Natural killer cell (primary cell): ENCODE data around the gene ZNF629. TPM values are rescaled to one million over a fixed set of nuclear protein-coding genes. Genes with fewer than 3 reads are reported as not detected.

Source experiments
- ATAC-seq, 3 donors: fragments of 150-1000 bp in 2 of 3; fragments of 200-7000 bp in 1 of 3; cut with Tn5 transposase; 1 replicate in 1 of 3; 2 replicates in 2 of 3; pipeline ENCODE4 v1.10.0; 2021; ENCODE audit warnings: mild to moderate bottlenecking in 2 of 3, moderate library complexity in 2 of 3
- DNase-seq, 2 donors: peaks; one replicate each; pipeline versions ENCODE4 v3.0.0 to v3.0.0-alpha.2; 2013 to 2021; ENCODE audit warnings: mixed read lengths in 1 of 2
- H3K27ac ChIP-seq: one replicate; pipeline ENCODE4 v1.5.1; 2013; ENCODE audit warnings: mild to moderate bottlenecking, low read length
- H3K27me3 ChIP-seq: one replicate; pipeline ENCODE4 v1.6.1; 2013; ENCODE audit warnings: low read length; ENCODE audit not compliant: control insufficient read depth, insufficient read depth
- H3K36me3 ChIP-seq: one replicate; pipeline ENCODE4 v1.6.1; 2013; ENCODE audit warnings: low read length; ENCODE audit not compliant: control insufficient read depth, insufficient read depth
- H3K4me1 ChIP-seq: one replicate; pipeline ENCODE4 v1.6.1; 2013; ENCODE audit warnings: low read length; ENCODE audit not compliant: control insufficient read depth, insufficient read depth
- H3K4me3 ChIP-seq: one replicate; pipeline ENCODE4 v1.5.1; 2013; ENCODE audit warnings: low read length
- H3K9me3 ChIP-seq: one replicate; pipeline ENCODE4 v1.6.1; 2013; ENCODE audit warnings: low read length; ENCODE audit not compliant: control insufficient read depth, insufficient read depth
- H3K27ac Mint-ChIP-seq, 2 donors: one replicate each; pipeline ENCODE4 v1.8.0; 2022; ENCODE audit warnings: mild to moderate bottlenecking in 2 of 2, mixed read lengths in 2 of 2, moderate library complexity in 1 of 2
- H3K27me3 Mint-ChIP-seq, 2 donors: one replicate each; pipeline ENCODE4 v1.8.0; 2022; ENCODE audit warnings: low read depth in 2 of 2, mixed read lengths in 2 of 2
- H3K36me3 Mint-ChIP-seq: one replicate; pipeline ENCODE4 v1.8.0; 2022; ENCODE audit warnings: mixed read lengths
- H3K4me1 Mint-ChIP-seq, 2 donors: one replicate each; pipeline ENCODE4 v1.8.0; 2022; ENCODE audit warnings: mixed read lengths in 2 of 2
- H3K4me3 Mint-ChIP-seq: one replicate; pipeline ENCODE4 v1.8.0; 2022; ENCODE audit warnings: mild to moderate bottlenecking, moderate library complexity, mixed read lengths
- H3K9me3 Mint-ChIP-seq, 2 donors: one replicate each; pipeline ENCODE4 v1.8.0; 2022; ENCODE audit warnings: mixed read lengths in 2 of 2
- WGBS: methylation state at CpG from one replicate; pipeline ENCODE4 v1.1.7; 2013; ENCODE audit warnings: missing lambda C conversion rate; ENCODE audit not compliant: insufficient coverage; 5-methylcytosine and 5-hydroxymethylcytosine counted together
- intact Hi-C: fragments of 100-400 bp; cut with micrococcal nuclease; formaldehyde crosslinking; loops from one replicate; pipeline ENCODE4 v1.14.2; 2022
- total RNA-seq, 4 donors: library from RNA; stranded (reverse); fragments of 120-200 nt in 1 of 4; gene quantifications; one replicate each; pipeline versions ENCODE4 v1.2.3 to v1.2.4, GENCODE V29; 2013 to 2022
- TF ChIP-seq, protein P1 (sequence below): fragments of 200-600 bp; IDR thresholded peaks from one replicate; pipeline ENCODE4 v1.8.0; 2022; ENCODE audit warnings: antibody characterized with exemption

Gene ZNF629
- total RNA-seq, 3 donors from 2014 or later (not counting 1 experiment from before 2014, with no cell fraction given): 0.96 to 1.9 (median 1.8) TPM

DNA sequence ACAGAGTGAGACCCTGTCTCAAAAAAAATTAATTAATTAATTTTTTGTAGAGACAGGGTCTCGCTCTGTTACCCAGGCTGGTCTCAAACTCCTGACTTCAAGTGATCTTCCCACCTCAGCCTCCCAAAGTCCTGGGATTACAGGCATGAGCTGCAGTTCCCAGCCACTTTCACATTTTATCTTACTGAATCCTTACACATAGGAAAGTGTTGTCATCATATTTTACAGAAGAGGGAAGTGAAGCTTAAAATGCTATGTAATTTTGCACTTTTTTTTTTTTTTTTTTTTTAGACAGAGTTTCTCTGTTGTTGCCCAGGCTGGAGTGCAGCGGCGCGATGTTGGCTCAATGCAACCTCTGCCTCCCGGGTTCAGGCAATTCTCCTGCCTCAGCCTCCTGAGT, 21.1 kb upstream of the ZNF629 start:
- DNase-seq: no peak
- peaks cover 0 to 3% of the 10 kb centered on the region in 2 donors for H3K27me3 Mint-ChIP-seq
- peaks cover 22% of the 10 kb centered on the region for H3K4me1 ChIP-seq
- no peak overlapping the region for H3K4me3 Mint-ChIP-seq
- TF ChIP-seq, protein P1, sequence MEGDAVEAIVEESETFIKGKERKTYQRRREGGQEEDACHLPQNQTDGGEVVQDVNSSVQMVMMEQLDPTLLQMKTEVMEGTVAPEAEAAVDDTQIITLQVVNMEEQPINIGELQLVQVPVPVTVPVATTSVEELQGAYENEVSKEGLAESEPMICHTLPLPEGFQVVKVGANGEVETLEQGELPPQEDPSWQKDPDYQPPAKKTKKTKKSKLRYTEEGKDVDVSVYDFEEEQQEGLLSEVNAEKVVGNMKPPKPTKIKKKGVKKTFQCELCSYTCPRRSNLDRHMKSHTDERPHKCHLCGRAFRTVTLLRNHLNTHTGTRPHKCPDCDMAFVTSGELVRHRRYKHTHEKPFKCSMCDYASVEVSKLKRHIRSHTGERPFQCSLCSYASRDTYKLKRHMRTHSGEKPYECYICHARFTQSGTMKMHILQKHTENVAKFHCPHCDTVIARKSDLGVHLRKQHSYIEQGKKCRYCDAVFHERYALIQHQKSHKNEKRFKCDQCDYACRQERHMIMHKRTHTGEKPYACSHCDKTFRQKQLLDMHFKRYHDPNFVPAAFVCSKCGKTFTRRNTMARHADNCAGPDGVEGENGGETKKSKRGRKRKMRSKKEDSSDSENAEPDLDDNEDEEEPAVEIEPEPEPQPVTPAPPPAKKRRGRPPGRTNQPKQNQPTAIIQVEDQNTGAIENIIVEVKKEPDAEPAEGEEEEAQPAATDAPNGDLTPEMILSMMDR: no peak
- no peak overlapping the region for H3K27ac Mint-ChIP-seq
- 31% methylated on average over 5 of the region's 5 CpGs for WGBS
- peaks cover 16 to 21% of the 10 kb centered on the region in 2 donors for H3K4me1 Mint-ChIP-seq
- ATAC-seq: no peak
- H3K36me3 Mint-ChIP-seq: no peaks in the 10 kb centered on the region
- no peak overlapping the region for H3K27ac ChIP-seq
- no peaks in the 10 kb centered on the region for H3K27me3 ChIP-seq
- intact Hi-C loops: no loop called here
- no peak overlapping the region for H3K4me3 ChIP-seq
- no peaks in the 10 kb centered on the region for H3K36me3 ChIP-seq
- H3K9me3 ChIP-seq: no peaks in the 10 kb centered on the region
- H3K9me3 Mint-ChIP-seq: no peaks in the 10 kb centered on the region

- TF ChIP-seq, protein P1: no peak
- Histone ChIP-seq H3K27me3 (no peaks in the 10 kb centered on the region), H3K4me3 (peak overlapping the region; percentile 83), H3K4me1 (peaks cover 22% of the 10 kb centered on the region), H3K27ac (peak overlapping the region; percentile 59), H3K9me3 (no peaks in the 10 kb centered on the region), H3K36me3 (no peaks in the 10 kb centered on the region)
- Mint-ChIP-seq H3K27ac (peak overlapping the region; percentile 57 to 70), H3K27me3 (peaks cover 0 to 3% of the 10 kb centered on the region in 2 donors), H3K9me3 (no peaks in the 10 kb centered on the region), H3K36me3 (no peaks in the 10 kb centered on the region), H3K4me3 (peak overlapping the region; percentile 94), H3K4me1 (peaks cover 16 to 21% of the 10 kb centered on the region in 2 donors)
- intact Hi-C loops: no loop called here
- ATAC-seq (peak; percentile 81 to 83 (median 82)), DNase-seq (peak; percentile 47 to 77)
- 6% methylated on average over 62 of the region's 62 CpGs for WGBS
Measured at GRCh38 chr16:30805370-30806169, 18.6 kb upstream of the ZNF629 start.

DNA sequence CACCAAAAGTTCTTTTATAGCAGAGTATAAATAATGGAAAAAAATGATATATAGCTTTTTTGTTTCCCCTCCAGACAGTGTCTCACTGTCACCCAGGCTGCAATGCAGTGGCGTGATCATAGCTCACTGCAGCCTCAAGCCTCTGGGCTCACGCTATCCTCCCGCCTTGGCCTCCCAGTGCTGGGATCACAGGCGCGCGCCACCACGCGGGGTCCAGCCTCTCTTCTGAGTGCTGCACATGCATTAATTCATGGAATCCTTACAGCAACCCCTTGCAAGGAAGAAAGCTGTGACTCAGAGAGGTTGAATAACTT, 18.0 kb upstream of the ZNF629 start:
- peak in 1 of 2 donors; percentile 26 for DNase-seq
- intact Hi-C loops: no loop called here
- Histone ChIP-seq H3K9me3 (no peaks in the 10 kb centered on the region), H3K27me3 (no peaks in the 10 kb centered on the region), H3K36me3 (no peaks in the 10 kb centered on the region), H3K27ac (peak overlapping the region; percentile 59), H3K4me1 (peaks cover 22% of the 10 kb centered on the region), H3K4me3 (peak overlapping the region; percentile 83)
- peaks cover 0 to 3% of the 10 kb centered on the region in 2 donors for H3K27me3 Mint-ChIP-seq
- H3K4me3 Mint-ChIP-seq: peak overlapping the region; percentile 94
- no peaks in the 10 kb centered on the region for H3K9me3 Mint-ChIP-seq
- H3K4me1 Mint-ChIP-seq: peaks cover 16 to 21% of the 10 kb centered on the region in 2 donors
- TF ChIP-seq, protein P1: no peak
- H3K27ac Mint-ChIP-seq: peak overlapping the region; percentile 57 to 70
- 75% methylated on average over 8 of the region's 8 CpGs for WGBS
- no peaks in the 10 kb centered on the region for H3K36me3 Mint-ChIP-seq
- peak in 2 of 3 donors; percentile 18 to 28 for ATAC-seq
